22Rv1 (cell line): ENCODE data around the gene TLX1.

Experiments used
- ZFX ChIP-seq: fragments of 450-650 bp; IDR thresholded peaks from 2 replicates; pipeline ENCODE4 v1.6.1; 2017; ENCODE audit warnings: antibody characterized with exemption, borderline replicate concordance
- TF ChIP-seq, protein P1 (sequence below): fragments of 450-650 bp; IDR thresholded peaks from 2 replicates; pipeline ENCODE4 v1.5.1; 2017; ENCODE audit warnings: mild to moderate bottlenecking

DNA sequence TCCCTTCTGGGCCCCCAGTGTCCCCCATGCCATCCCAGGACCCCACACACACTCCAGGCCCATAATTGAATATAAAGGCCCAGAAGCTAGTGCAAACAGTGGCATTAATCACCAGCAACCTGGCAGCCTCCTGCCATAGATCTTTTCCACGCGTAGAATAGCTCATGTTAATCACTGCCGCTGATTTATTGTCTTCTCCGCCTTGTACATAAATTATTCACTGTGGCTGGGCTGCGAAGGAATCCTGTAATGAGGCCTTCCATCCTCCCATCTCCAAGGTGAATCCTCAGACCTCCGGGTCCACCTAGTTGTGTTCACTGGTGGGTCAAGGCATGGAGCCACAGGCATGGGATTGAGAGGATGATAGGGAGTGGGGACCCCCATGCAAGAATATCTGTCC lies 36.1 kb upstream of the TLX1 start:
- TF ChIP-seq, protein P1, sequence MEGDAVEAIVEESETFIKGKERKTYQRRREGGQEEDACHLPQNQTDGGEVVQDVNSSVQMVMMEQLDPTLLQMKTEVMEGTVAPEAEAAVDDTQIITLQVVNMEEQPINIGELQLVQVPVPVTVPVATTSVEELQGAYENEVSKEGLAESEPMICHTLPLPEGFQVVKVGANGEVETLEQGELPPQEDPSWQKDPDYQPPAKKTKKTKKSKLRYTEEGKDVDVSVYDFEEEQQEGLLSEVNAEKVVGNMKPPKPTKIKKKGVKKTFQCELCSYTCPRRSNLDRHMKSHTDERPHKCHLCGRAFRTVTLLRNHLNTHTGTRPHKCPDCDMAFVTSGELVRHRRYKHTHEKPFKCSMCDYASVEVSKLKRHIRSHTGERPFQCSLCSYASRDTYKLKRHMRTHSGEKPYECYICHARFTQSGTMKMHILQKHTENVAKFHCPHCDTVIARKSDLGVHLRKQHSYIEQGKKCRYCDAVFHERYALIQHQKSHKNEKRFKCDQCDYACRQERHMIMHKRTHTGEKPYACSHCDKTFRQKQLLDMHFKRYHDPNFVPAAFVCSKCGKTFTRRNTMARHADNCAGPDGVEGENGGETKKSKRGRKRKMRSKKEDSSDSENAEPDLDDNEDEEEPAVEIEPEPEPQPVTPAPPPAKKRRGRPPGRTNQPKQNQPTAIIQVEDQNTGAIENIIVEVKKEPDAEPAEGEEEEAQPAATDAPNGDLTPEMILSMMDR, result no peak
- TF ChIP-seq ZFX, result no peak
